Midbrain (tissue), 1 donor: Measurements from ENCODE around the gene CLNS1A.
"Not testable (repeated sequence)": the region's sequence is repeated elsewhere in the genome, so short reads cannot be mapped to it uniquely, and the experiment has no call there.

ENCODE experiments used
- DNase-seq: peaks from one replicate; lab custom pipeline; 2025; lab: John Stamatoyannopoulos, UW

CLNS1A gene

DNA sequence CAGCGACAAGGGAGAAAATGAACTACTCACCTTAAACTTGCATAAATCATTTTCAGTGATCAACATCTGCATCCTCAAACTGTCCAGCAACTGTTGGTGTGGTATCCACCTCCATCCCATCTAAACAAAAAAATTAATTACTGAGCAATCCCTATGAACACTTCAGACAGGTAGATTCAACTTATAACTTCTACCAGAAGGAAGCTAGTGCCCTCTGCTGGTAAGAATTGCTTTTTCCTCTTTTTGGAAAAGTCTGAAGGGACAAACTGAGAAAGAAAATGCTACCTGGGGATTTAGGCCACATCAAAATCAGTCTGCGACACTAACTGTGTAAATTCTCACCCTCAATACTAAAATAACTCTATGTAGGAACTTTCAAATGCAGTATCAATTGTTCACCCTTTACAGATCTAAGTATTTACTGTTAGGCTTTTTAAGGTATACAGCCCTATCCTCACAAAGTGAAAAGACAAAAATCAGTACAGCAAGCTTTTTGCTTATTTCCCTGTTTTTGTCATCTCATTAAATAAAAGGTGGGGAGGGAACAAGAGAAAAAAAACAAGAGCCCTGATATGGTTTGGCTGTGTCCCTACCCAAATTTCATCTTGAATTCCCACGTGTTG lies 17.9 kb downstream of the CLNS1A start:
- peak; percentile 45 for DNase-seq

DNA sequence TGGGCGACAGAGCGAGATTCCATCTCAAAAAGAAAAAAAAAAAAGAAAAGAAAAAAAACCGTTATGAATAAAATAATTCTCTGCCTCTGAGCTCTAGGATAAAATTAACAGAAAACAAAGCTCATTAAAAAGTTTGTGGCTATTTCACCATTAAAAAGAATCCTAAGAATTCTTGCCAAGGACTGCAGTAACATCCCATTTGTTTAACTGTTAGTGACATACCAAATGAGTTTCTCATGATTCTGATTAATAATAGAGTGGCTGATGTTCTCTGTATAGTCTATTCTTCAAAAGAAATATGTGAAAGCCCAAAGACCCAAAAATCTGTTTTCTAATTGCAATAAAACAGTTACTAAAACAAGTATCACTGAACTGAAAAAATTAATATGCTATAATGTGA lies 19.7 kb downstream of the CLNS1A start:
- no peak for DNase-seq

DNA sequence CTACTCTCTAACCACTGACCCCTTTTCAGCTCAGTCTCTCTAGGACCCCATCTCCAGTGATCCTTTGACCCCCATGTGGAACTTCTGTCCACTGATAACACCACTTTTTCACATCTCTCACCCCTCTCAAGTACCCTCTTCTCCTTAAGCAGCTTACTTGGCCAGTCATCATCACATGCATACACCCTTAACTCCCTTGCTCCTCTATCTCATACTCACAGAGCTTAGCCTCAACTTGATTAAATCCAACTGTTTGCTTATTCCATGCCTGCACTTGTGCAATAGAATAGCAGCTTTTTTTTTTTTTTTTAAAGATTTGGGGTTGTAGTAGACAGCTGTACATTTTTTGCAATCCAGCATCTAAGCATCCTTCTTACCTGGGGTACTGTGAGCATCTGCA lies 25.7 kb downstream of the CLNS1A start:
- no peak for DNase-seq

DNA sequence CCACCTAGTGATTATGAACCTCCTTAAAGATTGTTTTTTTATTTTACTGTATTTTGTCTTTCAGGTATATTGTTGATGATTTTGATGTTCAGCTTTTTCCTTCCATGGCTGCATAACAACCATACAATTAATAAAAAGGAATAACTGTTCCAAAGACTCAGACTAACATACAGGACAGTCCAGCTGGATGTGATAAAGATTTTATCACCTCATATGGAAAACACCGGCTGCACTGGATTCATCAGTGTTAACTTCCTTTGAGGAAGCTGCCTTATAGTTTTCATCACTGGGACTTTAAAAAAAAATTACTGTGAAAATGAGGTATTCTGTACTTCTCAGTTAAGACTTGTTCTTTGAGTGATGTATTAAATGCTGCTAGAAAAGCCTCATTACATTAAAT lies 28.4 kb downstream of the CLNS1A start:
- no peak for DNase-seq

DNA sequence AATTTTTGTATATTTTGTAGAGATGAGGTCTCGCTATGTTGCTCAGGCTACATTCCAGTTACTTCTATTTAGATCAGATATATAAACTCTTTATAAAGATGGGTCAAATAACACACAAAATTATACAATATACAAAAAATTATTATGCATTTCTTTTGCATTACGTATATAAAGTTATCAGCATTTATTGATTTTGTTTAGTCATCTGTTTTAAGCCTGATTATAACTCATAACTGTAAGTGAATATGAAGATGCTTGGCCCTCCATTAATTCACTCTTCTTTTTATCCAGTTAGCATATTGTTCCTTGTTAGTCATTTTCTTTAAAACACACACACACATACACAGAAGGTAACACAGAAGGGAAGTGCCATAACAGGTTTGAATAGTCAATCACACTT lies 33.3 kb downstream of the CLNS1A start:
- DNase-seq: no peak

DNA sequence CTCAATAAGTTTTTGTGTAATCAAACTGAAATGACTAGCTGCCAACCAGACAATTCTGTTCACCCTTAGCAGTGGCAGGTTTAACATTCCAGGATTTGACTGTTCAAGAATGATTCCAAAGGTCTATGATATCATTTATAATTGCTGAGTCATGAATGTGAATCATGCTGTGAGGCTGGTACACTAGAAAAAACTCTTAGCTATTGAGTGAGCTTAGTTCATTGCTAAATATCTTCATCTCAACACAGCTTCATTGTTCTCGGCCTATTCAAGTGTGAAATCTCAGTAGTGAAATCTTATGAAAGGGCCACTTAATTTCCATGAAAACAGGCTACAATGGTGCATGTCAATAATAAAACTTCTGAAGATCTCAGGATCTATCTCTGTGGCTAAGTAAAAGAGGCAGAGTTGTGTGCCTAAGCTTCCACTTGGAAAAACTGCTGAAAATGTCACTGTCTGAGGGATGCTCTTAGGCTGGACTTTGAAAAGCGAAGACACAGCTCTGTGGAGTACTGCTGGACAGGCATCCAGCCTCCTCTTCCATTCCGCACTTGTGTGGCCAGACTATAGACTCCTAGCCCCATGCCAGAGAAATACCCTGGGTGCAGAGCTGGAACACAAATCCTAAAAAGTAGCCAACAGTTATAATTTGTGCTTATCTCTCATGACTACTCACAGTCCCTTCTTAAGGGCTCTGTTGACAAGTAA lies 35.1 kb downstream of the CLNS1A start:
- peak; percentile 28 for DNase-seq

DNA sequence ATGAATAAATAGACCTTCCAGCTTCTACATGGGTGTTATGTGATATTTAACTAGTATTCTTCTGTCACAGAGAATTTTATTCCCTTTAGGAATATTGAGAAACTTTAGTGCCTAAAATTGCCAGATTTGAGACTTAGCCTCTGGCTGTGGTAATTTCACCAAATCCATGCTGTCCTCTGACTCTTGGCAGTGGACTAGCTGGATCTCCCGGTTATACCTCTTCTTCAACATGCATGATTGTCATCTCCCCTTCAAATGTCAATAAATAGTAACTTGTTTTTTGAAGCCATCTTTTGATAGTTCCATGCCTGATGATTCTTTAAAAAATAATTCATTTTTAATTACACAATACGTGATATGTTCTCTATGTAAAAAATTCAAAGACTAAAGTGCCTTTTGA lies 39.4 kb downstream of the CLNS1A start:
- no peak for DNase-seq

DNA sequence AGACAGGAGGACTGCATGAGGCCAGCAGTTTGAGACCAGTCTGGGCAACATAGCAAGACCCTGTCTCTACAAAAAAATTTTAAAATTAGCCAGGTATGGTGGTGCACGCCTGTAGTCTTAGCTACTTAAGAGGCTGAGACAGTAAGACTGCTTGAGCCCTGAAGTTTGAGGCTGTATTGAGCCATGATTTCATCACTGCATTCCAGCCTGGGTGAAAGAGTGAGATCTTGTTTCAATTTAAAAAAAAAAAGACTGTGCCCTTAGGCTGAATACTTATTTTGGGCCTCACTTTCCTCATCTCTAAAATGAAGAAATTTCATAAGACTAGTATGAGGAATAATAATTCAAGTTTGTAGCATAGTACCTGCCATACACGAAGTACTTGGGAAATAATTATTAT lies 41.0 kb downstream of the CLNS1A start:
- no peak for DNase-seq

DNA sequence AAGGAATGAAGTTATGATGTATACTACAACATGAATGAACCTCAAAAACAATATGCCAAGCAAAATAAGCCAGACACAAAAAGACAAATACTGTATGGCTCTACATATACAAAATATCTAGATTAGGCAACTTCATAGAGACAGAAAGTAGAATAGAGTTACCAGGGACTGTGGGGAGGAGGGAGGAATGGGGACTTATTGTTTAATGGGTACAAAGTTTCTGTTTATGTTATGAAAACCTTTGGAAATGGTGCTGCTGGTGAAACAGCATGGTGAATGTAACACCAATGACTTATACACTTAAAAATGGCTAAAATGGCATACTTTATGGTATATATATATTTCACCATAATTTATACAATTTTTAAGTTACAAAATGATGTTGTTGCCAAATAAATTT lies 43.7 kb downstream of the CLNS1A start:
- no peak for DNase-seq

DNA sequence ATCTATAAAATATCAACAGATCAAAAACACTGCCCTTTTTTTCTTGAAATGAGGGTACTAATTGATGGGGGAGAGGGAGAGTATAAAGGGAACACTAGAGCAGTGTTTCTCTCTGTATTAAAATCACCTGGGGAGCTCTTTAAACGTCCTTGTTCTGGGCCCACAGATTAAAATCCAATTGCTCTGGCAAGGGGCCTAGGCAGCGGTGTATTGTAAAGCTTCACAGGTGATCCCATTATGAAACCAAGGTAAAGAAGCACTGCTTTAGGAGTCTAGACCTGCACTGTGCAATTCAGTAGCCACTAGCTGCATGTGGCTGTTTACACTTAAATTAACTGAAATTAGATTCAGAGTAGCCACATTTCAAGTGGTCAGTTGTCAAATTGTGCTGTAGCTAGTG lies 44.9 kb downstream of the CLNS1A start:
- no peak for DNase-seq

DNA sequence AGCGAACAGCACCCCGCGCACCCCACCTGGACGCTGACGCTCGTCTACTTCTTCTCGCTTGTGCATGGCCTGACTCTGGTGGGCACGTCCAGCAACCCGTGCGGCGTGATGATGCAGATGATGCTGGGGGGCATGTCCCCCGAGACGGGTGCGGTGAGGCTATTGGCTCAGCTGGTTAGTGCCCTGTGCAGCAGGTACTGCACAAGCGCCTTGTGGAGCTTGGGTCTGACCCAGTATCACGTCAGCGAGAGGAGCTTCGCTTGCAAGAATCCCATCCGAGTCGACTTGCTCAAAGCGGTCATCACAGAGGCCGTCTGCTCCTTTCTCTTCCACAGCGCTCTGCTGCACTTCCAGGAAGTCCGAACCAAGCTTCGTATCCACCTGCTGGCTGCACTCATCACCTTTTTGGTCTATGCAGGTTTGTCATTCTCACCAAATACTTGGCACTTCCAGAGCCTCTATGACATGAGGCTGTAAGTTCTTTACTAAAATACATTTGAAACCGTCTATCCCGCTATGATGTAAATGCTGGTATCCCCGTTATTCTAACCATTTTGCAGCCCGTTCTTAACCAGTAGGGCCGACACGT lies 47.3 kb downstream of the CLNS1A start:
- DNase-seq: peak; percentile 76

DNA sequence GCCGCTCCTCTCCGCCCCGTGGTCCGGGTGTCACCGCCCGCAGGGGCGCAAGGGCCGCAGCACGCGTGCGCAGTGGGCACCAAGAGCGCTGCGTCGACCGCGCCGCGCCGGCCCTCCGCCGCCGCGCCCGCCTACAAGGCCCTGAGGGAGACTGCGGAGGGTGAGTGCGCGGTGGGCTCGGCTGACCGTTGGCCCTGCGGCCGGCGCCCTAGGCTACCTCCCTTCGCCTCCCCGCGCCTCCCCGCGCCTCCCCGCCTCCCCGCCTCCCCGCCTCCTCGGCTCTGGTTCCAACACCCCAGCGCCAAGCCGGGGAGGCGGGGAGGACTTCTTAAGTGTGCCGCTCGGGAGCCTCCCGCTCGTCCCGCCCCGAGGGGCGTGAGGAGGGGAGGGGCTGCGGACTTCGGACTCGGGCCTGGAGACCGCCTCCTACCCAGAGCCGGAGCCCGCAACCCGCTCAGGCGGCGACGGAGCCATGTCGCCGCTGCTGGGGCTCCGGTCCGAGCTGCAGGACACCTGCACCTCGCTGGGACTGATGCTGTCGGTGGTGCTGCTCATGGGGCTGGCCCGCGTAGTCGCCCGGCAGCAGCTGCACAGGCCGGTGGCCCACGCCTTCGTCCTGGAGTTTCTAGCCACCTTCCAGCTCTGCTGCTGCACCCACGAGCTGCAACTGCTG lies 47.9 kb downstream of the CLNS1A start, which contains the start of gene AQP11:
Gene AQP11, plus strand, starts transcription at position 433 of the 673 bp plus-strand sequence. Its CDS starts 40 bp downstream, at position 473.
- DNase-seq: peak; percentile 83

DNA sequence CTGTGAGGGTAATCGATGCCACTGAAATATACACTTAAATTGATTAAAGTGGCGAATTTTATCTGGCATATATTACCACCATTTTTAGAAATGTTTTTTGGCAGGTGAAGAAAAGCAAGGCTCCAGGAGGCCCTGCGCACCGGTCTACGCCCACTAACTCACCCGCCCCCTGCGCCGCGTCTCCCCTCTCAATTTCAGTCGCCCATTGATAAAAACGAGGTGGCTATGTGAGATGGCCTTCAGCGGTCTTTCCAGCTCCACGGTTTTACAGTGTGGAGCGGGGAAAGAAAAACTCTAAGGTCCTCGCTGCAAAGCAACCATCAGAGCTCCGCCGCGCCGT lies 48.4 kb downstream of the CLNS1A start:
- no peak for DNase-seq

DNA sequence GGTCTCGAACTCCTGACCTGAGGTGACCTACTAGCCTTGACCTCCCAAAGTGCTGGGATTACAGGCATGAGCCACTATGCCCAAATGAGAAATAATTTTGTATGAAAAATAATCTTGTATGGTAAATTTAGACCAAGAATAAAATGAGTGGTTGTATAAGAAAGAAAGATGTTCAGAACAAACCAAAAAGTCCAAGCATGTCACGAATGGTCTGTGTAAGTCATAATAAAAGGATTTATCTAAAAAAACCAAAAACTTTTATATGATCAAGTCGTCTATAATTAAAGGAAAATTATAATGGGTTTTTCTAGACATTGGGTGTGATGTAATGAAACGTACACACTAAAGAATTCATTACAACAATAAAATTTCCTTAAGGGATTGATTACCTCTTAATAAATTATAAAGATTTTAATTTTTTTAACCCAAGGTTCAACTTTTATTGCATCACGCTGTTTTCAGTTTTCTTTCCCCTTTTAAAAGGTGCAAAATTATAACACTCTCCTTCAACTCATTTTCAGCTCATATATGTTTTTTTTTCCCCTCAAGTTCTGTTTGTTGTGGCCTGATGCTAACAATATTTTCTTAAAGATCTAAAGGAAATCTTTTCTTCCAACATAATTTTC lies 56.8 kb downstream of the CLNS1A start:
- DNase-seq: no peak

DNA sequence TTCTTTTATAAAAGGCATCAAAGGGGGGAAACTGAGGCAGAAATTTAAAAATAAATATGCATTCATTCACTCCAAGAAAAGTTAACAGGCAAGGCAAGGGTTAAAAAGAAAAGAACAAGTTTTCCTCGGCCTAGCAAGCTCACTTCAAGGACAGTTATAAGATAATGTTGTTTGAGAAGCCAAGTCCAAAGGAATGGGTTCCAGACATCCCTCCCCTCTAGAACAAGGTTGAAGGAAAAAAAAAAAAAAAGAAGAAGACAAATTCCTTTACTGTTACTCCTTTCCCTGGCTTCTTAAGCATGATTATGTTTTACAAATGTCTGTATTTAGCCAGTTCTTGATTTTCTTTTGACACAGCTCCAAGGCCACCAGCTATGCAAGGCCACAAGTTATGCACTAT lies 62.2 kb downstream of the CLNS1A start:
- DNase-seq: not testable (repeated sequence)

DNA sequence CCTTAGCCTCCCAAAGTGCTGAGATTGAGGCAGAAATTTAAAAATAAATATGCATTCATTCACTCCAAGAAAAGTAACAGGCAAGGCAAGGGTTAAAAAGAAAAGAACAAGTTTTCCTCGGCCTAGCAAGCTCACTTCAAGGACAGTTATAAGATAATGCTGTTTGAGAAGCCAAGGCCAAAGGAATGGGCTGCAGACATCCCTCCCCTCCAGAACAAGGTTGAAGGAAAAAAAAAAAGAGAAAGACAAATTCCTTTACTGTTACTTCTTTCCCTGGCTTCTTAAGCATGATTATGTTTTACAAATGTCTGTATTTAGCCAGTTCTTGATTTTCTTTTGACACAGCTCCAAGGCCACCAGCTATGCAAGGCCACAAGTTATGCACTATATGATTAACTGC lies 66.7 kb downstream of the CLNS1A start:
- DNase-seq: not testable (repeated sequence)

DNA sequence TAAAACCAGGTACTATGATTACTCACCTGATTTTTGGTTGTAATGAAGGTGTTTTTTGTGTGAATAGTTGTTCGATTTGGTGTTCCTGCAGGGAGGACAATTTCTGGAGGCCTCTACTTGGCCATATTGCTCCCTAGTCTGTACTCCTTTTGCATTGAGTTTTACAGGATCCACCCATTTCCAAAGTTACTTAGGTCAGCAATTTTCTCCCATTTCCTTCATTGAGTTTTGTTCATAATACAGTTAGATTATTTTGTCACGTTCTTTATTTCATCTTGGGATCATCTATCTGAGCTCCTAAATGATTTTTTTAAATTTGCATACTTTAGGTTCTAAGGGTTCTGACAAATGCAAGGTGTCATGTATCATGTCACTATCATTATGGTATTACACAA lies 67.9 kb downstream of the CLNS1A start:
- no peak for DNase-seq

DNA sequence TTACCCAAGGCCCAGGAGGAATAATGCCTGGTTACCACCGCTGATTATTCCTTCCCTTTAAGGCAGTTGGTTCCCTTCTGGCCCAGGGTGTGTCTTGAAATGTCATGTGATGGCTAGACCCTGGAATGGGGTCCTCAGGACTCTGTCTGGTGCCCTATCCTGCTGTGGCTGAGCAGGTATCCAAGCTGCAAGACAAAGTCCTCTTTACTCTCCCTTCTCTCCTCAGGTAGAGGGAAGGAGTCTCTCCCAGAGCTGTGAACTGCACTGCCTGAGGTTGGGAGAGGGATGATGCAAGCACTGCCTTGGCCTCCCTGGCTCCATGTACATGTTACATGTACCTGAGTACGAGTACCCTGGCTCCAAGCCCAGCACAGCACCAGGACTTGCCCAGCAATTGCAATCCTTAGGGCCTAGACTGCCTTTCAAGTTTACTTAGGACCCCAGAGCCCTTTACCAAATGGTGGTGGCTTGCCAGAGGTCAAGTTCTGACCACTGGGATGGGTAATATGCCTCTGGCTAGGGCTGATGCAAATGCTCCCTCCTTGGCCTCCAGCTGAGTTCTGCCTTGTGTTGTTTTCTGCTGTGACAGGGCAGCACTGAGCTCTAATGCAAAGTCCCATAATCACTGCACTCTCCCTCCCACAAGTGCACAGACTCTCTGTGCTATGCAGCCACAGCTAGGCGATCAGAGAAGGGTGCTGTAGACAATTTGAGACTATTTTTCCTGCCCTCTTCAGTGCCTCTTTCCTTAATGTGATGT lies 68.5 kb downstream of the CLNS1A start:
- DNase-seq: no peak

DNA sequence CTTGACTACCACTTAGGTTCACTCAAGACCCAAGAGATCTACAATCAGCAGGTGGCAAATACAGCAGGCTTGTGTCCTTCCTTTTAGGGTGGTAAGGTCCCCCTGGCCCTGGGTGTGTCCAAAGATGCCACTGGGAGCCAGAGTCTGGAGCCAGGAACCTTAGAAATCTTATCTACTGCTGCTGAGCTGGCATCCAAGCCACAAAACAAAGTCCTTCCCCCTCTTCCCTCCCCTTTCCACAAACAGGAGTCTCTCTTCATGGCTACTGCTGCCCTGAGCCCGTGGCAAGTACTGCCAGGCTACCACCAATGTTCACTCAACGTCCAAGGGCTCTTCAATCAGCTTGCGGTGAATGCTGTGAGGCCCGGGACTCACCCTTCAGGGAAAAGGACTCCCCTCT lies 69.3 kb downstream of the CLNS1A start:
- DNase-seq: no peak
